OCI-LY3 (cell line): ENCODE measurements around the gene SH2D3C.

ENCODE experiments used
- CTCF ChIP-seq: fragments of 200-600, 300-600 bp; sonication (generic); IDR thresholded peaks from 2 replicates; pipeline ENCODE4 v1.5.1; 2014; ENCODE audit warnings: antibody characterized with exemption, low read length, low read depth
- EZH2phosphoT487 ChIP-seq: fragments of 200-600 bp; shearing (Covaris generic); IDR thresholded peaks from 2 replicates; pipeline ENCODE4 v1.6.1; 2018; ENCODE audit warnings: antibody characterized with exemption, mixed run types, low read depth

GRCh38 chr9:127770905-127771569 is 7.4 kb downstream of the SH2D3C start:
- TF ChIP-seq CTCF, result no peak
- no peak for TF ChIP-seq EZH2phosphoT487
